Transverse colon (tissue), 3 donors: ENCODE measurements around the gene LCTL.
"Not testable (repeated sequence)": the region's sequence is repeated elsewhere in the genome, so short reads cannot be mapped to it uniquely, and the experiment has no call there.

ENCODE experiments used
- EP300 ChIP-seq: sonication (generic); formaldehyde crosslinking; IDR thresholded peaks from one replicate; pipeline ENCODE4 v1.6.1; 2017; ENCODE audit warnings: antibody characterized with exemption, low read depth
- POLR2A ChIP-seq: fragments of 450-650 bp; IDR thresholded peaks from one replicate; pipeline ENCODE4 v1.6.1; 2016; ENCODE audit warnings: antibody characterized with exemption, mild to moderate bottlenecking, moderate library complexity
- TF ChIP-seq, protein P1 (sequence below), 5 experiments: fragments of 200-600 bp in 3 of 5; fragments of 450-650 bp in 2 of 5; sonication (generic) in 3 of 5; IDR thresholded peaks; 1 replicate in 2 of 5; 2 replicates in 3 of 5; pipeline ENCODE4 v1.5.1; 2016 to 2017; ENCODE audit warnings: antibody characterized with exemption in 5 of 5, inconsistent platforms in 3 of 5, mild to moderate bottlenecking in 2 of 5, moderate library complexity in 1 of 5

DNA sequence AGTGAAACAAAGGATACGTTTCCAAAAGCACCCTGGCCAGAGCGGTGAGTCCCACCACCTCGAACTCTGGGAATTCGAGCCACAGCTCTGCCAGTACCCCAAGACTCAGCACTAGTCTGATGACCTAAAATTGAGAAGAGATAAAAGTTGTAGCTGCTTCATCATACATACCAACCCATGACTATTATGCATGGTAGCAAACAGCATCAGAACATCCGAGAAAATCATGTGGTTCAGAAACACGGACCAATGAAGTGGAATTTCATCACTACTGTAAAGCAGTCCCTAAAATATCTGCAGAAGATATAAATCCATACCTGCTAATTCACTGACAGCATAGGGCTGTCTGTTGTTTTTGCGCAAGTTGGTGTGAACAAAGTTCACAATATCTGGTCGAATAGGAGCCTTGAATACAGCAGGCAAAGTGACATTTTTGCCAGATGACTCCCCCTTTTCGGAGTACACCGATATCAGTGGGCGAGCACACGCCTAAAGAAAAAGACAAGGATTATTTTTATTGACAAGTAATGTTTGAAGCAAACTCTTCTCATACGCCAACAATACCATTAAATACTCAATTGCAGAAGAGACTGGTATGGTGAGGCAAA lies 62.7 kb downstream of the LCTL start:
- TF ChIP-seq, protein P1, sequence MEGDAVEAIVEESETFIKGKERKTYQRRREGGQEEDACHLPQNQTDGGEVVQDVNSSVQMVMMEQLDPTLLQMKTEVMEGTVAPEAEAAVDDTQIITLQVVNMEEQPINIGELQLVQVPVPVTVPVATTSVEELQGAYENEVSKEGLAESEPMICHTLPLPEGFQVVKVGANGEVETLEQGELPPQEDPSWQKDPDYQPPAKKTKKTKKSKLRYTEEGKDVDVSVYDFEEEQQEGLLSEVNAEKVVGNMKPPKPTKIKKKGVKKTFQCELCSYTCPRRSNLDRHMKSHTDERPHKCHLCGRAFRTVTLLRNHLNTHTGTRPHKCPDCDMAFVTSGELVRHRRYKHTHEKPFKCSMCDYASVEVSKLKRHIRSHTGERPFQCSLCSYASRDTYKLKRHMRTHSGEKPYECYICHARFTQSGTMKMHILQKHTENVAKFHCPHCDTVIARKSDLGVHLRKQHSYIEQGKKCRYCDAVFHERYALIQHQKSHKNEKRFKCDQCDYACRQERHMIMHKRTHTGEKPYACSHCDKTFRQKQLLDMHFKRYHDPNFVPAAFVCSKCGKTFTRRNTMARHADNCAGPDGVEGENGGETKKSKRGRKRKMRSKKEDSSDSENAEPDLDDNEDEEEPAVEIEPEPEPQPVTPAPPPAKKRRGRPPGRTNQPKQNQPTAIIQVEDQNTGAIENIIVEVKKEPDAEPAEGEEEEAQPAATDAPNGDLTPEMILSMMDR (IDR thresholded peaks at IDR 0.05): not testable (repeated sequence)
- not testable (repeated sequence) for TF ChIP-seq POLR2A, EP300
